SH-SY5Y (cell line): ENCODE measurements around the gene ACOX3.

Experiments used
- GATA2 ChIP-seq: IDR thresholded peaks from 2 replicates; pipeline ENCODE4 v1.6.1; 2011; ENCODE audit warnings: mild to moderate bottlenecking, low read depth, low read length
- GATA3 ChIP-seq: IDR thresholded peaks from 2 replicates; pipeline ENCODE4 v1.6.1; 2011; ENCODE audit warnings: low read depth, mild to moderate bottlenecking, low read length, moderate library complexity

DNA sequence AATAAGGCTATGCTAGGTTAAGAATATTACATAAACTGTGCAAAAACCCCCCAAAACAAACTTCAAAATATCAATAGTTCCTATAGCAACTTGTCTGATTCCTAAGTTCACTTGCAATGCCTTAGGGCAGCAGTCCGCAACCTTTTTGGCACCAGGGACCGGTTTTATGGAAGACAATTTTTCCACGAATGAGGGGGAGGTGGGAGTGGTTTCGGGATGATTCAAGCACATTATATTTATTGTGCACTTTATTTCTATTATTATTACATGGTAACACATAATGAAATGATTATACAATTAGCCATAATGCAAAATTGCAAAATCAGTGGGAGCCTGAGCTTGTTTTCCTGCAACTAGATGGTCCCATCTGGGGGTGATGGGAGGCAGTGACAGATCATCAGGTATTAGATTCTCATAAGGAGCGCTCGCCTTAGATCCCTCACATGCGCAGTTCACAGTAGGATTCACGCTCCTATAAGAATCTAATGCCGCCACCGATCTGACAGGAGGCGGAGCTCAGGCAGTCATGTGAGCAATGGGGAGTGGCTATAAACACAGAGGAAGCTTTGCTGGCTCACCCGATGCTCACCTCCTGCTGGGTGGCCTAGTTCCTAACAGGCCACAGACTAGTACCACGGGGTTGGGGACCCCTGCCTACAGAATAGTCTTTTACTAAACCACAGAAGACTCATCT, 39.7 kb downstream of the ACOX3 start:
- TF ChIP-seq GATA2 (no peak), GATA3 (no peak)
